Skeletal muscle tissue (tissue), 4 donors: Measurements from ENCODE around the gene ZER1. TPM values are rescaled to one million over a fixed set of nuclear protein-coding genes. Genes with fewer than 3 reads are reported as not detected.

Source experiments
- H3K27ac ChIP-seq: one replicate; pipeline ENCODE4 v1.7.0; 2013; ENCODE audit warnings: mild to moderate bottlenecking, low read depth, low read length, inconsistent platforms
- H3K27me3 ChIP-seq, 3 donors: one replicate each; pipeline ENCODE4 v1.7.0; 2013; ENCODE audit warnings: low read length in 3 of 3; ENCODE audit not compliant: control insufficient read depth in 3 of 3, insufficient read depth in 3 of 3
- H3K36me3 ChIP-seq, 3 donors: one replicate each; pipeline ENCODE4 v1.7.0; 2013; ENCODE audit warnings: low read length in 3 of 3; ENCODE audit not compliant: control insufficient read depth in 3 of 3, insufficient read depth in 3 of 3
- H3K4me1 ChIP-seq, 3 donors: one replicate each; pipeline ENCODE4 v1.7.0; 2013; ENCODE audit warnings: low read length in 3 of 3, mild to moderate bottlenecking in 3 of 3; ENCODE audit not compliant: control insufficient read depth in 3 of 3, insufficient read depth in 3 of 3
- H3K4me3 ChIP-seq, 3 donors: one replicate each; pipeline ENCODE4 v1.7.0; 2013; ENCODE audit warnings: low read length in 3 of 3
- H3K9ac ChIP-seq, 3 donors: one replicate each; pipeline ENCODE4 v1.7.0; 2013; ENCODE audit warnings: low read length in 3 of 3, mild to moderate bottlenecking in 3 of 3, moderate library complexity in 2 of 3, low read depth in 1 of 3
- H3K9me3 ChIP-seq, 3 donors: one replicate each; pipeline ENCODE4 v1.7.0; 2013; ENCODE audit warnings: low read length in 3 of 3; ENCODE audit not compliant: control insufficient read depth in 3 of 3
- total RNA-seq: library from RNA; depleted of rRNA; stranded (reverse); fragments of >200 nt; gene quantifications from one replicate; pipeline ENCODE4 v1.2.3, GENCODE V29; 2014
- donor health status: Osteomylitis.

The ZER1 gene
- total RNA-seq, 1 donor from 2014 or later = 14.6 TPM

- Histone ChIP-seq H3K9ac (no peak overlapping the region), H3K4me3 (no peak overlapping the region), H3K9me3 (no peaks in the 10 kb centered on the region), H3K27me3 (no peaks in the 10 kb centered on the region), H3K27ac (no peak overlapping the region), H3K36me3 (peaks cover 26 to 27% (median 26%) of the 10 kb centered on the region in 3 donors), H3K4me1 (no peaks in the 10 kb centered on the region)
Measured at GRCh38 chr9:128747241-128747640, 24.5 kb downstream of the ZER1 start.

GRCh38 chr9:128743421-128743820 lies 28.3 kb downstream of the ZER1 start:
- peaks cover 30 to 36% (median 33%) of the 10 kb centered on the region in 3 donors for H3K36me3 ChIP-seq
- no peaks in the 10 kb centered on the region for H3K4me1 ChIP-seq
- no peaks in the 10 kb centered on the region for H3K27me3 ChIP-seq
- H3K4me3 ChIP-seq = no peak overlapping the region
- H3K9me3 ChIP-seq = no peaks in the 10 kb centered on the region
- H3K27ac ChIP-seq = no peak overlapping the region
- no peak overlapping the region for H3K9ac ChIP-seq

- H3K4me1 ChIP-seq = no peaks in the 10 kb centered on the region
- H3K36me3 ChIP-seq = peaks cover 28 to 34% (median 33%) of the 10 kb centered on the region in 3 donors
- H3K9me3 ChIP-seq = no peaks in the 10 kb centered on the region
Measured at GRCh38 chr9:128742401-128742800, 29.3 kb downstream of the ZER1 start.

GRCh38 chr9:128735373-128735772 lies 36.4 kb downstream of the ZER1 start:
- H3K4me1 ChIP-seq = no peaks in the 10 kb centered on the region
- H3K9ac ChIP-seq = no peak overlapping the region
- peaks cover 42 to 43% (median 43%) of the 10 kb centered on the region in 3 donors for H3K36me3 ChIP-seq
- no peaks in the 10 kb centered on the region for H3K27me3 ChIP-seq
- no peaks in the 10 kb centered on the region for H3K9me3 ChIP-seq
- no peak overlapping the region for H3K4me3 ChIP-seq
- H3K27ac ChIP-seq = no peak overlapping the region

More at GRCh38 chr9:128742401-128742800, 29.3 kb downstream of the ZER1 start:
- Histone ChIP-seq H3K4me3 (no peak overlapping the region), H3K9ac (no peak overlapping the region), H3K27ac (no peak overlapping the region), H3K27me3 (no peaks in the 10 kb centered on the region)

- Histone ChIP-seq H3K9me3 (no peaks in the 10 kb centered on the region), H3K27me3 (no peaks in the 10 kb centered on the region), H3K4me3 (peak overlapping the region in 1 of 3 donors; percentile 13), H3K27ac (no peak overlapping the region), H3K36me3 (peaks cover 30 to 36% (median 33%) of the 10 kb centered on the region in 3 donors), H3K4me1 (no peaks in the 10 kb centered on the region), H3K9ac (peak overlapping the region in 1 of 3 donors; percentile 40)
Measured at GRCh38 chr9:128733256-128733655, 38.5 kb downstream of the ZER1 start.

- peaks cover 30 to 36% (median 33%) of the 10 kb centered on the region in 3 donors for H3K36me3 ChIP-seq
- H3K27ac ChIP-seq = no peak overlapping the region
- H3K4me1 ChIP-seq = no peaks in the 10 kb centered on the region
- no peaks in the 10 kb centered on the region for H3K27me3 ChIP-seq
- no peak overlapping the region for H3K9ac ChIP-seq
- H3K4me3 ChIP-seq = no peak overlapping the region
- no peaks in the 10 kb centered on the region for H3K9me3 ChIP-seq
Measured at GRCh38 chr9:128732576-128732975, 39.2 kb downstream of the ZER1 start.

GRCh38 chr9:128731691-128732090 lies 40.0 kb downstream of the ZER1 start:
- no peak overlapping the region for H3K27ac ChIP-seq
- H3K4me1 ChIP-seq = no peaks in the 10 kb centered on the region
- no peak overlapping the region for H3K9ac ChIP-seq
- no peaks in the 10 kb centered on the region for H3K27me3 ChIP-seq
- H3K4me3 ChIP-seq = no peak overlapping the region
- H3K36me3 ChIP-seq = peaks cover 26 to 32% (median 28%) of the 10 kb centered on the region in 3 donors
- no peaks in the 10 kb centered on the region for H3K9me3 ChIP-seq

- Histone ChIP-seq H3K9me3 (no peaks in the 10 kb centered on the region), H3K4me3 (no peak overlapping the region), H3K27ac (no peak overlapping the region), H3K27me3 (no peaks in the 10 kb centered on the region), H3K9ac (no peak overlapping the region), H3K36me3 (peaks cover 26 to 32% (median 28%) of the 10 kb centered on the region in 3 donors), H3K4me1 (no peaks in the 10 kb centered on the region)
Measured at GRCh38 chr9:128731093-128731492, 40.6 kb downstream of the ZER1 start.

- H3K4me1 ChIP-seq = peaks cover 2% of the 10 kb centered on the region in 3 donors
- H3K36me3 ChIP-seq = peaks cover 21 to 27% (median 22%) of the 10 kb centered on the region in 3 donors
- no peak overlapping the region for H3K27ac ChIP-seq
- no peak overlapping the region for H3K9ac ChIP-seq
- no peaks in the 10 kb centered on the region for H3K27me3 ChIP-seq
- H3K4me3 ChIP-seq = no peak overlapping the region
- H3K9me3 ChIP-seq = no peaks in the 10 kb centered on the region
Measured at GRCh38 chr9:128729766-128730517, 41.8 kb downstream of the ZER1 start.

GRCh38 chr9:128729302-128729701 lies 42.4 kb downstream of the ZER1 start:
- Histone ChIP-seq H3K9me3 (no peaks in the 10 kb centered on the region), H3K4me1 (peaks cover 8 to 9% (median 9%) of the 10 kb centered on the region in 3 donors), H3K27ac (no peak overlapping the region), H3K27me3 (no peaks in the 10 kb centered on the region), H3K9ac (no peak overlapping the region), H3K4me3 (no peak overlapping the region), H3K36me3 (peaks cover 15 to 22% (median 17%) of the 10 kb centered on the region in 3 donors)
